Endothelial cell of umbilical vein (primary cell): Measurements from ENCODE around the gene HLA-B. TPM values are rescaled to one million over a fixed set of nuclear protein-coding genes. Genes with fewer than 3 reads are reported as not detected.

Source experiments
- BruUV-seq: library from RNA; stranded (reverse); fragments of 400-500 nt; replicated peaks from 2 replicates; lab custom pipeline; 2021; lab: Mats Ljungman, UMichigan
- CTCF ChIA-PET: fragments of 300-600, 350-600 bp; sonication (Branson Sonifier 250); formaldehyde crosslinking; loops from one replicate; lab custom pipeline; 2021; ENCODE audit warnings: antibody characterized with exemption, inconsistent platforms; lab: Charles Lee
- POLR2A ChIA-PET: fragments of 300-600, 350-600 bp; sonication (Branson Sonifier 250); formaldehyde crosslinking; loops from one replicate; lab custom pipeline; 2021; ENCODE audit warnings: antibody characterized with exemption, inconsistent platforms; lab: Charles Lee
- DNase-seq: peaks from one replicate; pipeline ENCODE4 v3.0.0-alpha.2; 2011; ENCODE audit warnings: low read depth, low spot score
- FAIRE-seq: peaks from 2 replicates; lab custom pipeline; 2011; peaks lifted over from hg19 to GRCh38; lab: Jason Lieb, UNC
- H2AFZ ChIP-seq: 2 replicates; pipeline ENCODE4 v1.6.0; 2012; ENCODE audit warnings: low read depth, low read length, control low read depth, inconsistent platforms
- H3K27ac ChIP-seq: 2 replicates; pipeline ENCODE4 v1.5.1; 2011; ENCODE audit warnings: low read depth, mild to moderate bottlenecking, control low read depth, low read length, moderate library complexity; ENCODE audit not compliant: insufficient read depth
- H3K27me3 ChIP-seq, 2 experiments: 2 replicates each; pipeline versions ENCODE4 v1.6.0 to v1.6.1; 2011; ENCODE audit warnings: low read length in 2 of 2, mixed read lengths in 1 of 2; ENCODE audit not compliant: control insufficient read depth in 2 of 2, insufficient read depth in 2 of 2
- H3K36me3 ChIP-seq, 2 experiments: 2 replicates in 1 of 2; 3 replicates in 1 of 2; pipeline ENCODE4 v1.5.1; 2011; ENCODE audit warnings: low read length in 2 of 2, mild to moderate bottlenecking in 1 of 2, moderate library complexity in 1 of 2; ENCODE audit not compliant: control insufficient read depth in 2 of 2, insufficient read depth in 2 of 2; ENCODE audit errors: extremely low read depth in 1 of 2
- H3K4me1 ChIP-seq: 3 replicates; pipeline ENCODE4 v1.5.1; 2011; ENCODE audit warnings: mild to moderate bottlenecking, low read length; ENCODE audit not compliant: control insufficient read depth, insufficient read depth; ENCODE audit errors: extremely low read depth
- H3K4me2 ChIP-seq: 2 replicates; pipeline ENCODE4 v1.6.1; 2011; ENCODE audit warnings: low read length, control low read depth, mixed read lengths; ENCODE audit not compliant: insufficient read depth
- H3K4me3 ChIP-seq, 3 experiments: fragments of 200-600 bp in 1 of 3; sonication (generic), shearing (Covaris generic) in 1 of 3; replicated peaks in 1 of 3; 2 replicates each; pipeline ENCODE4 v1.5.1; 2011 to 2016; ENCODE audit warnings: control low read depth in 3 of 3, low read length in 3 of 3, mild to moderate bottlenecking in 2 of 3, inconsistent platforms in 1 of 3, low read depth in 1 of 3, moderate library complexity in 1 of 3; ENCODE audit not compliant: insufficient read depth in 1 of 3
- H3K79me2 ChIP-seq: 2 replicates; pipeline ENCODE4 v1.6.0; 2012; ENCODE audit warnings: low read length, inconsistent platforms; ENCODE audit not compliant: control insufficient read depth, insufficient read depth
- H3K9ac ChIP-seq: replicated peaks from 2 replicates; pipeline ENCODE3; 2011; ENCODE audit warnings: low read length, control low read depth; ENCODE audit not compliant: insufficient read depth; ENCODE audit errors: extremely low read depth
- H3K9me1 ChIP-seq: replicated peaks from 3 replicates; pipeline ENCODE4 v1.6.0; 2011; ENCODE audit warnings: mild to moderate bottlenecking, low read length; ENCODE audit not compliant: control insufficient read depth, insufficient read depth; ENCODE audit errors: extremely low read depth
- H3K9me3 ChIP-seq: replicated peaks from 2 replicates; pipeline ENCODE4 v1.5.1; 2012; ENCODE audit warnings: low read length, inconsistent platforms; ENCODE audit not compliant: control insufficient read depth, insufficient read depth
- H4K20me1 ChIP-seq: replicated peaks from 2 replicates; pipeline ENCODE3; 2011; ENCODE audit warnings: mild to moderate bottlenecking, low read length; ENCODE audit not compliant: control insufficient read depth, insufficient read depth; ENCODE audit errors: extremely low read depth
- POLR2A ChIP-seq: IDR thresholded peaks from 2 replicates; pipeline ENCODE4 v1.6.1; 2012; ENCODE audit warnings: low read depth, mild to moderate bottlenecking, control low read depth, low read length
- POLR2AphosphoS5 ChIP-seq: IDR thresholded peaks from 2 replicates; pipeline ENCODE4 v1.6.1; 2012; ENCODE audit warnings: low read depth, mild to moderate bottlenecking, control low read depth, low read length, moderate library complexity; ENCODE audit not compliant: insufficient read depth
- dilution Hi-C: fragments of 300-500 bp; cut with MboI; formaldehyde crosslinking; loops from one replicate; pipeline ENCODE4 v1.15.0; 2019; ENCODE audit warnings: low sequenced_read_pairs; ENCODE audit not compliant: extremely low pct_ligation_motif_present
- intact Hi-C: fragments of 100-400 bp; cut with micrococcal nuclease; formaldehyde crosslinking; loops from one replicate; pipeline ENCODE4 v1.10.0; 2022
- polyA plus RNA-seq, 4 experiments: library from polyadenylated mRNA; depleted of rRNA in 3 of 4; stranded (reverse) in 3 of 4; unstranded in 1 of 4; fragments of >200 nt; gene quantifications; 2 replicates each; pipeline versions ENCODE4 v1.2.1 to v1.2.3, GENCODE V29; 2011 to 2012; ENCODE audit warnings: missing spikeins in 1 of 4
- total RNA-seq: library from RNA; stranded (reverse); gene quantifications from 2 replicates; pipeline ENCODE4 v1.2.3, GENCODE V29; 2021
- TF ChIP-seq, protein P1 (sequence below), 2 donors: IDR thresholded peaks; 1 replicate in 1 of 2; 2 replicates in 1 of 2; pipeline ENCODE4 v1.5.1; 2011; ENCODE audit warnings: low read length in 2 of 2, mild to moderate bottlenecking in 2 of 2, moderate library complexity in 2 of 2, control low read depth in 1 of 2, inconsistent platforms in 1 of 2, low read depth in 1 of 2; ENCODE audit not compliant: insufficient read depth in 1 of 2; ENCODE audit errors: extremely low read depth in 1 of 2

The HLA-B gene
- total and polyA plus RNA-seq, 2 donors (not counting 3 experiments of a cell fraction or from before 2014, with no cell fraction given) = 119 to 126 TPM

DNA sequence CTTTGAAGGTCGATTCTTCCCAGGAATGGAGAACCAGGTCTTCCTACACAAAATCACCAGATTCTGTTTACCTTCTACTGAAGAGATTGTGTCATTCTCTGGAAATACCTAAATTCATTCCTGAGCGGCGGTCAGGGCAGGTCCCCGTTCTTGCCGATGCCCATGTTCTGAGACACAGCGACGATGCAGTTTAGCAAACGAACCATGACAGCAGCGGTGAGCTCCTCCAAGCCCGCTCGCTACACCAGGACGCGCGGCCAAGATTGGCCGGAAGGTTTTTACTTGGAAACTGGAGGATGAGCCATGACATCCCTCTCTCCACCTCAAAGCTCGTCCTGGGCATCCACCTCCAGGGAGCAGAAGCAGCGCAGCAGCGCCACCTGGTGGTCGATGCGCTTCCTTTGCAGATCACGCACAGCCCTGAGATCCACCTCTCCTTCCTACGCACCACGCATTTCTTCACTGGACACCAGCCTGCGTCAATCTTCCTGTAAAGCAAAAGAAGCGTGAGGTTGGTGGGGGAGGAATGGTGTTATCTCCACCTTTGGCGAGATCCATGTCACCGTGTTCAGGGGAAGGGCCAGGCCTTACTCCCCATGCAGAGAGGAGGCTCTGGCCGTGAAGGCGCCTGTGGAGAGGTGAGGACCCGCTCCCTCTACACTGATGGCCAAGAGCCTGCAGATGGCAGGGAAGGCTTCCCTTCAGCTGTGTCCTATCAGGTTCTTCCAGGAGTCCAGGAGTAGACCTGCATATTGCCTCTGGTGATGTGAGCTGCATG lies 9.9 kb upstream of the HLA-B start:
- Histone ChIP-seq H3K36me3 (no peaks in the 10 kb centered on the region), H3K4me2 (no peak overlapping the region), H3K4me3 (no peak overlapping the region), H3K27me3 (peaks cover 39 to 44% of the 10 kb centered on the region in 2 experiments), H4K20me1 (no peaks in the 10 kb centered on the region), H2AFZ (no peak overlapping the region), H3K9ac (no peak overlapping the region), H3K79me2 (no peaks in the 10 kb centered on the region), H3K9me3 (no peaks in the 10 kb centered on the region), H3K4me1 (no peaks in the 10 kb centered on the region), H3K27ac (no peak overlapping the region), H3K9me1 (no peaks in the 10 kb centered on the region)
- dilution Hi-C loops = no loop called here
- DNase-seq = peak; percentile 80
- BruUV-seq = no TSS peak
- CTCF ChIA-PET = interaction anchor here (0.6 to 4.8 kb wide), 50 partner anchors 8 to 544 kb away, joined by 3 to 233 read pairs (median 4); partner anchors contain the start of genes CCHCR1, HLA-B, PSORS1C2 and TCF19
- peak; percentile 83 for FAIRE-seq
- TF ChIP-seq, protein P1, sequence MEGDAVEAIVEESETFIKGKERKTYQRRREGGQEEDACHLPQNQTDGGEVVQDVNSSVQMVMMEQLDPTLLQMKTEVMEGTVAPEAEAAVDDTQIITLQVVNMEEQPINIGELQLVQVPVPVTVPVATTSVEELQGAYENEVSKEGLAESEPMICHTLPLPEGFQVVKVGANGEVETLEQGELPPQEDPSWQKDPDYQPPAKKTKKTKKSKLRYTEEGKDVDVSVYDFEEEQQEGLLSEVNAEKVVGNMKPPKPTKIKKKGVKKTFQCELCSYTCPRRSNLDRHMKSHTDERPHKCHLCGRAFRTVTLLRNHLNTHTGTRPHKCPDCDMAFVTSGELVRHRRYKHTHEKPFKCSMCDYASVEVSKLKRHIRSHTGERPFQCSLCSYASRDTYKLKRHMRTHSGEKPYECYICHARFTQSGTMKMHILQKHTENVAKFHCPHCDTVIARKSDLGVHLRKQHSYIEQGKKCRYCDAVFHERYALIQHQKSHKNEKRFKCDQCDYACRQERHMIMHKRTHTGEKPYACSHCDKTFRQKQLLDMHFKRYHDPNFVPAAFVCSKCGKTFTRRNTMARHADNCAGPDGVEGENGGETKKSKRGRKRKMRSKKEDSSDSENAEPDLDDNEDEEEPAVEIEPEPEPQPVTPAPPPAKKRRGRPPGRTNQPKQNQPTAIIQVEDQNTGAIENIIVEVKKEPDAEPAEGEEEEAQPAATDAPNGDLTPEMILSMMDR (IDR thresholded peaks at IDR 0.05; ENCODE audit: extremely low read depth in 1 of 2, insufficient read depth in 1 of 2, low read depth in 1 of 2, low read length in 2 of 2) = peak; percentile 93 to 95
- TF ChIP-seq POLR2A = no peak
- POLR2A ChIA-PET = no interaction called here
- intact Hi-C loops = loop anchor here (1.0 kb wide), 2 partner anchors 170 to 230 kb away; no protein-coding TSS in a partner anchor

DNA sequence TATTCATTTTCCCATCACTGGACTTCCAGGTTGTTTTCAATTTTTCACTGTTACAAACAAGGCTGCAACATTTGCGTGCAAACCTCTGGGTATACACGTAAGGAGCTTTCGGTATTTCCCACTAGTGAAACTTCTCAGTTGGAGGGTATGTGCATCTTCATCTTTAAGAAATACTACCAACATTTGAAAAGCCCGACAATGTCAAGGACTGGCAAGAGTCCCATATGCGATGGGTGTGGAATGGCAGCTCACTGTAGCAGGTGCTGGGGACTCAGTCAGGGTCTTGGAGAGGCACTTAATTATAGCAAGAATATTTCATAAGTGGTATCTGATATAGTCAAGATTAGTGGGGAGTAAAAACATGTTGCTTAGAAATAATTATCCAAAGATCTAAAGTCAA lies 8.9 kb upstream of the HLA-B start:
- Histone ChIP-seq H3K36me3 (no peaks in the 10 kb centered on the region), H3K9me1 (no peaks in the 10 kb centered on the region), H3K9me3 (no peaks in the 10 kb centered on the region), H3K27me3 (peaks cover 39 to 47% of the 10 kb centered on the region in 2 experiments), H3K79me2 (no peaks in the 10 kb centered on the region), H3K4me2 (no peak overlapping the region), H3K27ac (no peak overlapping the region), H3K4me3 (no peak overlapping the region), H3K4me1 (no peaks in the 10 kb centered on the region), H2AFZ (no peak overlapping the region), H3K9ac (no peak overlapping the region), H4K20me1 (no peaks in the 10 kb centered on the region)
- POLR2A ChIA-PET = no interaction called here
- no peak for TF ChIP-seq POLR2AphosphoS5
- FAIRE-seq = no peak
- no peak for DNase-seq
- CTCF ChIA-PET = interaction anchor here (0.9 to 4.8 kb wide), 28 partner anchors 8 to 543 kb away, joined by 3 to 233 read pairs (median 5); partner anchors contain the start of genes CCHCR1, HLA-B, PSORS1C2 and TCF19
- dilution Hi-C loops (no loop called here), intact Hi-C loops (no loop called here)
- no TSS peak for BruUV-seq
